Activated CD4-positive, CD25-positive, alpha-beta regulatory T cell treated with anti-CD3 and anti-CD28 coated beads, Interleukin-2, amount 50 U/mL, for 16 hours (primary cell): Measurements from ENCODE around the gene ASTN2.

Source experiments
- DNase-seq: peaks from one replicate; pipeline ENCODE4 v3.0.0-alpha.2; 2020; ENCODE audit warnings: low read depth, low spot score

ASTN2 gene

DNA sequence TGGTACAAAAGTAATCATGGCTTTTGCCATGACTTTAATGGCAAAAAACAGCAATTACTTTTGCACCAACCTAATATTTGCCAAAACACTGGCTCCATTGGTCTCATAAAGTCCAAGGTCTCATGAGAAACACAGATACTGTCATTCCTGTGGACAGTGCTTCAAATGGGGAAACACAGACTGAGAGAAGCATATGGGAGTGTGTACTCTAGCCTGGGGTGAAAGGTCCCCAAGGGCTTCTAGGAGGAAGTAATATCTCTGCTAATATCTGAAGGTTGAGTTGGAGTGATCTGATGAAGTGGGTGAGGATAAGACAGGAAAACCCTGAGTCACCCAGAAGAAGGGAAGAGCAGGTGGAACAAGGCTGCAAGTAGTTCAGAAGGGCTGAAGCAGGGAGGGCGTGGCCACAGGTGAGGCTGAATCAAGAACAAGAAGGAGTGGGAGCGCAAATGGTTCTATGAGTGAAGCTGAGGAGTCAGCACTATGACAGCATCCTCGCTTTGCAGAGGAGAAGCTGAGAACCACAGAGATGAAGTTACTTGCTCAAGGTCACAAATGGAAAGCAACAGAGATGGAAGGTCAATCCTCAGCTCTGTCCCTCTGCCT is 164.1 kb downstream of the ASTN2 start:
- no peak for DNase-seq

DNA sequence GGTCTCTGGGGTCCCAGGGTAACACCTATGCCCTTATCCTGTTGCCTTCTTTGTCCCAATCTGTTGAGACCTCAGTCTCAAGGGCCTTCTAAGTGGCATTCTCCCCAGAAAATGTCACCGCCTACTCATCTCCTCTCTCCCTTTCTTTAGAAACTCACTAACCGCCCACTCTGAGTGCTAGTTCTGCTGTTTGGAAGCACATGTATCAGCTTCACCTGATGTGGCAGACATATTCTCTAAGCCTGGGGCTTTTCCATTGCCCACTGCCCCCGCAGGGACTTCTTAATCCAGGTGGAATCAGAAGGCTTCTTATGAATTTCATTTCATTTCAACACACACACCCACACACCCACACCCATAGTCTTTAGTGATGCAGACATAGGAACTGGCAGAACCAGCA is 165.1 kb downstream of the ASTN2 start:
- no peak for DNase-seq

DNA sequence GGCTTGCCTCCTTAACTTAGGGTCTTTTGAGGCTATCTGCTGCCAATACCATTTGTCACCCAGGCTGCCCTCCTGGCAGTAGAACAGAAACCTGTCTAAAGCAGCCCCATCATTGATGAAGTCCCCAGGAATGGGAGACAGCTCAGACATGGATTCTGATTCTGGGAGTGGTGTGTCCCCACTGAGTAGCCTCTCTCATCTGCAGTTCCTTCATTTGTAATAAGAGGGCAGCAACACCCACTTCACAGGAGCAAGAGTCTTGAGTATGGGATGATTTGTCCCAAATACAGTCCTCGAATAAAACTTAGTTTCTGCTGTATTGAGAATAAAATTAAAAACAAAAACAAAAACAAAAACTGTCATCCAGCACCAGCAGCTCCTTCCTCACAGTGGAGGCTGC is 167.6 kb downstream of the ASTN2 start:
- no peak for DNase-seq

DNA sequence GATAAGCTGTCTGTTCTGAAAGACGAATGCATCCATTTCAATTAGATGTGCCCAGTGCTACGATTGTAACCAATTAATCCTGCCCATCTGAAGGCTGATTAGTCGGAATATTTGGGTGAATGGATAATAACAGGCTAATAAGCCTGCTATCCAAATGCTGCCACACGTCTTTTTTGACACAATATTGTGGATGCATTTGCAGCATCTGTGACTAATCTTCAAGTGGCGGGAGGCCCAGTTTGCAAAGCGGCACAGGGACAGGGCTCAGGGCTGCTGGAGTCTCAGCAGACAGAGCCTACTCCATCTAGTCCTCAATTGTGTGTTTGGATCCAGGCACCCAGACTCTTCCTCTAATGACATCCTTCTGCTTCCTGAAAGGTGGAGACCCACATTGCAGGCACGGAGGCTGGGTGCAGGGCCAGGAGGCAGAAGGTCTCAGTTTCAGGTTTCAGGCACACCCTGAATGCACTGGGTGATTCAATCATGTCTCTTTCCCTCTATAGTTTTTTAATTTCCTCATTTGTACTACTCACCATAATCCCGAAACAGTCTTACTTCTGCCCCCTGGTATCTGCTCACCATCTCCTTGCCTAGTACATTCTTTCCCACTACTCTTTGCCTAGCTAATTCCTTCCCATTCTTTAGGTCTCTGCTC is 169.6 kb downstream of the ASTN2 start:
- DNase-seq = no peak

DNA sequence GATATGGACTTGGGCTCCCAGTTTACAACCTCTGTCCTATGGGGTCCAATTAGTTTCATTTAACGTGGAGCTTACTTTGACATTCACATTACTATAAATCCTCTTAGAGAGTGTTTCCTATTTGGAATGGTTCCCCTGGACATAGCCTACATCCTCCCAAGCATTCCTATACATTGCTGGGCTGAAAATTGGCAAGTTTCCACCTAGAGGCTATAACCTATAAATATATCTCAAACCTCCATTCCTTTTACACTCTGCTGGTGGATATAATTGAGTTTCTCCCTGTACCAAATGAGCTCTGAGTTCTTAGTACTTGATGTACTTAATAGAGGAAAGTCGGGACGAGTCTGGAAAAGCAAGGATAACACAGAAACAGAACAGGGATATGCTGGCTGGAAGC is 172.8 kb downstream of the ASTN2 start:
- DNase-seq = no peak

DNA sequence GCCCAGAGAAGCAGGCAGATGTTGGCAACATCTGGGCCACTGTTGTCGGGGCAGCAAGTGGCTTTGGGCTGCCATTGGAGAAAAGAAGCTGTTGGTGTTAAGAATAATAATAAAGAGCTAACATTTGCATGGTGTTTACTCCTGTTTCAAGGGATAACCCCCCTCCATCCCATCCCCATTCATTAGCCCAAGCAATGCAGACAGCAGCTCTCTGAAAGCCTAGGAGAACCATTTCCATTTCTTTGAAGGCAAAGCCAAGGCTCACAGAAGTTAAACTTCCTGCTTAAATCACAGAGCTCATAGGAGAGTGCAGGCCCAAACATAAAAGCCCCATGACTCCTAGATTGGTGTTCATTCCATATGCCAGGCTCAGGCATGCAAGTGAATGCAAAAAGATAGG is 175.4 kb downstream of the ASTN2 start:
- no peak for DNase-seq

DNA sequence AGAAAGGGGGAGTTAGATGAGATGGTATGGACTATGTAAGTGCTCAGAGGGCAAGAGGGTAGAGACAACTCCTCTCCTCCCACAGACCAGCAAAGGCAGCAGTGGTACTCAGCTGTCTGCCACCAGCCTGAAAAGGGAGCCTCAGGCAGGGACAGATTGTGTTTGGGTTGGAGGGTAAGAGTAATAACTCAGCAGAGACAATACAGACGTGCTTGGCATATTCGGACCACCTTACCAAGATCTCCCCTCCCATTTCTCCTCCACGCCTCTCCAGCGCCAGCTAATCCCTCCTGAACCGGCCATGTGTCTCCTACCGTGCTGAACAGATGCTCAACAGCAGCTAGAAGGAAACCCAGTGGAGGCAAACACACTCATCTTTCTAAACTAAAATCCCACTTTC is 180.8 kb downstream of the ASTN2 start:
- DNase-seq = no peak

DNA sequence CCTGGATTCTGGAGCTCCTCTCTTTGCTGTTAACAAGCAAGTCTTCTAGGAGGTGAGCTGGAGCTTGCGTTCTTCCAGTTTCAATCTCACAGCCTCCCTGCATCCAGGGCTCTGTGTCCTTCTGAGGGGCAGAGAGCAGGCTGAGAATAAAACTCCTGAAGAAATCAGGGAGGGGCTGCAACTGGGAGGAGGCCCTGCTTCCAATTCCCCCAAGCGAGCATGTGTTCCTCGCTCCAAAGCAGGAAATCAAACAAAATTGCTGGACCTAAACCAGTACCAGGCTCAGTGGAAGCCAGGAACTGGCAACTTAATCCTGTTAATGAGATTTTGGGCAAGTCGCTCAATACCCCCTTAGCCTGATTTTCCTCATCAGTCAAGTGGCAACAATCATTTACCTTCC is 181.8 kb downstream of the ASTN2 start:
- no peak for DNase-seq

DNA sequence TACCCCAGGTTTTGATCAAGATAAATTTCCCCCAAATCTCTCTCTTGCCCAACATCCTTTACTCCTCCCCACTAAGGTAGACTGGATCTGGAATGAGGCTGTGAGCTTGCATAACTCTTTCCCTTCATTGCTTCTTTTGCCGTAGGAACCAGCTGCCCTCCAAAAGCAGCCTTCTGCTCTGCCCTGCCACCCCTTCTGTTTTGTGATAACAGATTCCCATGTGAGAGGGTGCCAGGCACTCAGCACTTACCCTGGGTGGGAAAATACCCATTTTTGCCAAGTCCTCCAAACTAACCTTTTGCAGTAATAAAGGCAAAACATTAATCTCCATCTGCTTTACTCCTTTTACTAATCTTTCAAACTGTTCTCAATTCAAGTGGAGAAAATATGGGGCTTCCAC is 182.6 kb downstream of the ASTN2 start:
- DNase-seq = no peak

DNA sequence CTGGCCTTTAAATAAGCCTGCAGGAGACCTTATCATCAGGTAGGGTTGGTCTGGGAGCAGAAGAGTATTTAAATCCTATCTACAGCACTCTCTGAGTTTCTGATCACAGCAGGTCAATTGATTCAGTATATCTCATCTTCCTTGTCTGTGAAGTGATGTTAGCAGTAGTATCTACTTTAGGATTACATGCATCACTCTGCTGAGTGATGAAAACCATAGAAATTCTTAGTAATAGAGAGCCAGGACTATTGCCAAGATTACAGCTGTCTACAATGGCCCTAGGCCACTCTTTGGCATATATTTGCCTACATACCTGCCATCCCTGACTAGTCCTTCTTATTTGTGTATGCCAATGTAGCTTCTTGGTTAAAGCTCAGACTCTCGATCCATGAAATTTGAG is 183.8 kb downstream of the ASTN2 start:
- DNase-seq = no peak

DNA sequence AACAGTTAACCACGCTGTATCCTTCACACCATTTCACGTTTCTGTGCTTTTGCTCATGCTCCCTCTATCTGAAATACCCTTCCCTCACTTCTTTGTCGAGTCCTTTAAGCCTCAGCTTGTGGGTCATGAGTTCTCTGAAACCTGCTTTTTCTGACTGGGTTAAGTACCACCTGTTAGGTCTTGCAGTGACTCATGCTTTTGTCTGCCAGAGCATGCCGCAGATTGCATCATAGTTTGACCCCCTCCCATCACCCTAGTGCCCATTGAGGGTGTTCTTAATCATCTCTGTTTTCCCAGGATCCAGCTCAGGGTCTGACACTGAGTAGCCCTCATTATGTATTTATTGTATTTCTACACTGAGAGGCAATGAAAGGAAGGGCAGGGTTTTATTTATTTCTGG is 190.2 kb downstream of the ASTN2 start:
- DNase-seq = no peak

DNA sequence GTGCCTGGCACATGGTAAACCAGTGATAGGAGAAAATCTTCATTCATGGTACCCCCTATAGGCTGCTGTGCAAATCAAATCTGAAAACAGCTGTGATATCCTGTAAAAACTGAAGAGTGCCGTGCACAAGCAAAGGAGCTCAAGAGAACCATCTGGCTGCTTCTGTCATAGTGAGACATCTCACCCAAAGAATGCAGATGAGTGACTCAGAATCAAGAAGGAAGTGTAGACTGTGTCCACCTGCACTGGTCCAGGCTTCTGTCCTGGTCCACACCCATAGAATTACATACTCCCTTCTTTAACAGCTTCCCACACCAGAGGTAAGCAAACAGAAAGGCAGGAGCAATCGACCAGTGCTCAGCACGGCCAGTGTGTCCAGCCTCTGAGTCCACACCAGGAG is 195.9 kb downstream of the ASTN2 start:
- DNase-seq = no peak

DNA sequence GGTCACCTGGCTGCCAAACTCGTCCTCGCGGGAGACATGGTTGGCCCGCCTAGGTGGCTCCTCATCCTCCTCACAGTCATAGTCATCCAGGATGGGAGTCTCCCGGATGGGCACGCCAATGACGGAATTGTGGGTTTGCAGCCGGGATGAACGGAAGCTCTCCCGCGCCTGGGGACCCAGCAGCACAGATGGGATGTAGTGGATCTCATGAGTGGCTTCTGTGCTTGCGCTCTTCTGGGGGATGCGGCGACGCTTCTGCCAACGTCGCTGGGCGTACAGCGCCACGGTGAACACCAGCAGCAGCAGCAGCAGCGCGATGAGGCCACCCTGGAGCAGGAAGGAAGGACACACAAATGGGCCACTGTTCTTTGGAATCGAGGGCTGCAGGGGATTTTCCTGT is 200.4 kb downstream of the ASTN2 start:
- DNase-seq = no peak

DNA sequence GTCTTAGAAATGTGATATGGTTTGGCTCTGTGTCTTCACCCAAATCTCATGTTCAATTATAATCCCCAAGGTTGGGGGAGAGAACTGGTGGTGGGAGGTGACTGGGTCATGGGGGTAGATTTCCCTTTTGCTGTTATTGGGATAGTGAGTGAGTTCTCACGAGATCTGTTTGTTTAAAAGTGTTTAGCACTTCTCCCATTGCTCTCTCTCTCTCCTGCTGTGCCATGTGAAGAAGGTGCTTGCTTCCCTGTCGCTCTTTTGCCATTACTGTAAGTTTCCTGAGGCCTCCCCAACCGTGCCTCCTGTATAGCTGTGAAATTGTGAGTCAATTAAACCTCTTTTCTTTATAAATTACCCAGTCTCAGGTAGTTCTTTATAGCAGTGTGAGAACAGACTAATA is 203.6 kb downstream of the ASTN2 start:
- DNase-seq = no peak

DNA sequence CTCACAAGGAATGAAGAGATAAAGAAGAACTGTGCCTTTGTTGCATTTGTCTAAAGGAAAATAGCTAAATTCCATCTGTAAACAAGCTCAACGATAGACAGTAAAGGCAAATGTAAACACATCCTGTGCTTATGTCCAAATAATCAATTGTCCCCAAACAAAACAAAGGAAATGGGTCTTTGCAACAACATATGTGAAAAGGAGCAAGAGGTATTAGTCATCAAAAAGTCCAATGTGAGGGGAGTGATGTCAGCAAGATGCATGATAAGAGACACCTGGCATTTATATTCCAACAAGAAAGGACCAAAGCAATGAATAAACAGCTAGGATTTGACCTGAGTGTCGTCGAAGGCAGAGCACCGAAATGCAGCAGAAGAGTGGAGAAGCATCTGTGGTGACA is 209.1 kb downstream of the ASTN2 start:
- DNase-seq = no peak

DNA sequence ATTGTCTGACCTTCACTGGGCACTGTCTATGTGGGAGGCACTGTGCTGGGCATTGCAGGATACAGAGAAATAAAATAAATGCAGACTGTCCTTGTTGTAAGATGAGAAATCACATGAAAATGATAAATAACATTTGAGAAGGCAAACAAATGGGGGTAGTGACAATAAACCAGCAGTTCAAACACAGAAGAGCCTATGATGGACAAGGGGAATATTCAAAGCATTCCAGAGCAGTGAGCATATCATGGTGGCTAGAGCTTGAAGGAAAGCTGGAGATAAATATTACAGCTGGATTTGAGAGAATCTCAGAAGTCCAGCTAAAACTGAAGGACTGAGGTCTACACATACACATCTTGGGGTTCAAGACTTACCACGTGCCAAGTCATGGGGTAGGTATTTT is 209.9 kb downstream of the ASTN2 start:
- DNase-seq = no peak

DNA sequence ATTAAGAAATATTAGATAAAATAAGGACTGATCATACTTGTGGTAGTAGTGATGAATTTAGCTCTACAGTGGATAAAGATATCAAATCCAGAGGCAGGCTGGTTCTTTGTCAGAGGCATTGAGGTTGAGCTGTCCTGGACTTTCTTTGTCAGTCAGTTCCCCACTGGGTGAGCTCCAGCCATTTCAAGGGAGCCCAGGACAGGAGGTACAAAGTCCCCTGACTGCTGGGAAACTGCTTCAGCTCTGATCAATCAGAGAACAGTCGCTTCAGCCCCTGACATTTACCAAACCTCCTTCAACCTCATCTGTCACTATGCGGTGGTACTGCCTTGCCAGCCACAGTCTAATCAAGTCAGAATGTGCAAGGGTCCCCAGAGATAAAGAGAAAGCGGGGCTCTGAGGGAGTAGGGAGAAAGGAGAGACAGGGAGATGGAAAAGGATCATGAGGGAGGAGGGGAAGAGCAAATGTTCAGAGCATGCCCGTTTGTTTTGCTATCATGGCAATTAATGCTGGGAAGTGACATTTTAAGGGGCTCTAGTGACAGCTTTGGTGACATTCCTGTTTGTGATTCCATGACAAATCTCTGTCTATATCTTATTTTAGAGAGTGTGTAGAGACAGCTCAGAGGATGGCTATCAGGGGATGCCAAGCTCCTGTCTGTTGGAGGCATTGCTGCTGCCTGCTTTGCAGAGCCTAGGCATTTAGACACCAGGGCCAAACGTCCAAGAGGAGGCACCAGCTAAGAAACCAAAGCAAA is 223.2 kb downstream of the ASTN2 start:
- no peak for DNase-seq

DNA sequence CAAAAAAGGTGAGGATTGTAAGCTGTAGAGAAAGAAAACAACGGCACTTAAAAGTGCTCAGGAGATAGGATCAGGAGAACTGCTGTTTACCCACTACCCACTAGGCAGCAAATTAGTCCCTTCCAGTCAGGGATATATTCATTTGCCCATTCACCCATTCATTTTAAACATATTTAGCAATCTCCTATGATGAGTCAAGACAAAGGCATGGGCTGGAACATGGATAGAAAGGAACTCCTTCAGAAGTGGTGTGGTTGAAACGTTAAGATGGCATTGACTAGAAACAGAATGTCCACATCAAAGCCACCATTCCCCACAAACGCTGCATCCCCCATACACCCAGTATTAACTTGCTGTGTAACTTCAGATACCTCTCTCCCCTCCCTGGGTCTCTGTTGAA is 225.7 kb downstream of the ASTN2 start:
- no peak for DNase-seq

DNA sequence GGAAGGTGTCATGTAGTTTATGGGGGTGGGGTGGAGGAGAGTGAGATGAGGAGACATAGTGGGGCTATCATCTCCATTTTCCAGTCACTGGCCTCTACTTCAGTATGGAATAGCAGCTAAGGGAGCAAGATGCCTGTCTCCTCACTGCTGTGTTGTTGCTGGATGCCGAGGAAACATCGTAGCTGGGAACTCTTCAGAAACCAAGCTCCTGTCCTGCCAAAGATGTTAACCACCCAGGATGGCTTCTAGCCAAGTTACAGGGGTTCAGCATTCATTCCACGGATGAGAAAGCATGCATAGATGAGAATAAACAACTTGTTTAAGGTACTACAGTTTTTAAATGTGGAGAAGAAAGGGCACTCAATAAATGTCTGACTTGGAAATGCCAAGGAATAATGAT is 226.5 kb downstream of the ASTN2 start:
- DNase-seq = no peak

DNA sequence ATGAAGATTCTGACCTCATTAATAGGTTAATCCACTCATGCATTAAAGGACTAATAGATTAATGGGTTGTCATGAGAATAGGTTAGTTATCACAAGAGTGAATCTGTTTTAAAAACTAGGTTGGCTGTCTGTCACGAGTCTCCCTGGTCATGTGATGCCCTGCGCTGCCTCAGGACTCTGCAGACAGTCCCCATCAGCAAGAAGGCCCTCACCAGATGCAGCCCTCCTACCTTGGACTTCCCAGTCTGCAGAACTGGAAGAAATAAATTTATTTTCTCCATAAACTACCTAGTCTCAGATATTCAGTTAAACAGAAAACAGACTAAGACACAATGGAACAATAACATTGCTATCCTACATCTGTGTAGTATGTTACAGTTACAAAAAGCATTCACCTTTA is 227.4 kb downstream of the ASTN2 start:
- DNase-seq = no peak

DNA sequence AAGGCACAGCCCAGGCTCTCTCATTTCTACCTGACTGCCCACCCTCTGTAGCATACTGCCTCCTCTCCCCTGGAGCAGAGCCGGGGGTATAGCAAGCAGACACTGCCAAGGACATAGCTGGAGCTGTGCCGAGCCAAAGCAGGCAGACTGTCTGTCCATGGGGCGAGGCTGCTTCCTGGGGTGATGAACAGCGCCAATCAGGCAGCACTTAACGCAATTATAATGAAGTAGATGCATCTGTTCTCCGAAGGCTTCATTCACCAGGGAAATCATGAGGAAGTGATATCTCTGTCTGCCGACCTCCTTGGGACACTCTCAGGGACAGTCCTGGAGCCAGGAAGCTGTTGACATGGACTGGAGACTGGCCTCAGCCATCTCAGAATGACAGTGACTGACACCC is 230.7 kb downstream of the ASTN2 start:
- no peak for DNase-seq

DNA sequence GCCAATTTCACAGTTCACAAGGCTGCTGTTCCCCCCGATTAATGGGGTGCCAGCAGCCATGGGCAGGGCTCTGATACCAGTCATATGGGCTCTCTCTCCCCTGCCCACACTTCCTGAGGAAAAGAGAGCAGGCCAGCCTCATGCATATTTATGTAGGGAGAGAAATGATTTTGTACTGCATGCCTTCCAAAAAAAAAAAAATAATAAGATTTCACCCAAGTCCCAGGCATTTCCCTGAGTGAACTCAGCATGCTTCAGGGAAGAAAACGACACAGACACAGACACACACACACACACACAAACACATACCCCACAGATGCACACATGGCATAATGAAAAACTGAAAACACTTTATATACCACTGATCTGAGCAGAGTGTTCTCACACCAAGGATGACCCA is 232.8 kb downstream of the ASTN2 start:
- no peak for DNase-seq

DNA sequence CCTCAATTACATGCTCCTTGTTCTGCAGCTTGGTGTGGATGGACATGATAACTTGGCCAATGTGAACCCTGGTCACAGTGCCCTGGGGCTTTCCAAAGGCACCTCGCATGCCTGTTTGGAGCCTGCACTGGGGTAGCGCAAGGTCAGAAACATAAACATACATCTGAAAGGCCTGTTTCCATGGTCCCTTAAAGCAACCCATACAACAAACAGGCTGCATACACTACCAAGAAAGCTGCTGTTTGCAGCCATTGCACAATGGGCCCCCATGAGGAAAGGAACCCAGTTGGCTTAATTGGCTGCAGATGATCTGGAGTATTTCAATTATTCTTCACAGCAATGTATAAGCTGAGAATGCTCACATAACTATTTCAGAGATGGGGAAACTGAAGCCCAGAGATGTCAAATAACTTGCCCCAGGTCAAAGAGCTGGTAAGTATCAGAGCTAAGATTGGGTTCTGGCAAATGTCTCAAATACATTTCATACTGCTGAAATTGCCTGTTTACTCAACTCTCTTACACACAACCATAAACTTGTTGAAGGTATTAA is 233.9 kb downstream of the ASTN2 start:
- DNase-seq = no peak
